Measurements from ENCODE around the gene KLHL42.
"Not testable (repeated sequence)": the region's sequence is repeated elsewhere in the genome, so short reads cannot be mapped to it uniquely, and the experiment has no call there.

KLHL42 gene

GRCh38 chr12:27844366-27845090 is 64.5 kb downstream of the KLHL42 start:
- in situ Hi-C loops (cut with MboI; ENCODE audit: low pct_unique_long_range_greater_than_20kb, low sequenced_read_pairs) = no loop called here
- no peak for DNase-seq

GRCh38 chr12:27845187-27845586 is 65.2 kb downstream of the KLHL42 start:
- in situ Hi-C loops (cut with MboI; ENCODE audit: low pct_unique_long_range_greater_than_20kb, low sequenced_read_pairs) = no loop called here
- no peak for DNase-seq

GRCh38 chr12:27845706-27846105 is 65.7 kb downstream of the KLHL42 start:
- in situ Hi-C loops (cut with MboI; ENCODE audit: low pct_unique_long_range_greater_than_20kb, low sequenced_read_pairs); DNase-seq: not testable (repeated sequence)

GRCh38 chr12:27847293-27847692 is 67.3 kb downstream of the KLHL42 start:
- DNase-seq; in situ Hi-C loops (cut with MboI; ENCODE audit: low pct_unique_long_range_greater_than_20kb, low sequenced_read_pairs): not testable (repeated sequence)

- no peak for DNase-seq
- in situ Hi-C loops (cut with MboI; ENCODE audit: low pct_unique_long_range_greater_than_20kb, low sequenced_read_pairs) = no loop called here
These were observed 71.3 kb downstream of the KLHL42 start for GRCh38 chr12:27851311-27851710.

GRCh38 chr12:27852117-27852516 is 72.1 kb downstream of the KLHL42 start:
- in situ Hi-C loops (cut with MboI; ENCODE audit: low pct_unique_long_range_greater_than_20kb, low sequenced_read_pairs) = no loop called here
- no peak for DNase-seq

All from KBM-7 (cell line).